K562 (cell line): ENCODE results near the gene GLB1L. TPM values are rescaled to one million over a fixed set of nuclear protein-coding genes. Genes with fewer than 3 reads are reported as not detected.

Experiments used
- ATAC-seq: fragments of 200-7000 bp; cut with Tn5 transposase; 3 replicates; pipeline ENCODE4 v1.9.1; 2020; ENCODE audit warnings: moderate library complexity
- BruUV-seq: library from RNA; stranded (reverse); fragments of 400-500 nt; replicated peaks from 2 replicates; lab custom pipeline; 2021; lab: Mats Ljungman, UMichigan
- CTCF ChIA-PET: fragments of 300-600 bp; formaldehyde crosslinking; extraction: SDS; loops from one replicate; lab custom pipeline; 2021; ENCODE audit warnings: low intra/inter-chr PET ratio; lab: Yijun Ruan, JAX
- POLR2A ChIA-PET: fragments of 300-600, 350-650 bp; sonication (Branson Sonifier 250); formaldehyde crosslinking; extraction: SDS; loops from one replicate; lab custom pipeline; 2021; ENCODE audit warnings: antibody characterized with exemption, inconsistent platforms; lab: Yijun Ruan, JAX
- DNase-seq, 4 experiments: peaks; one replicate each; pipeline versions ENCODE4 v3.0.0 to v3.0.0-alpha.2; 2011 to 2018; ENCODE audit warnings: low spot score in 3 of 4, mixed read lengths in 3 of 4; ENCODE audit errors: extremely low read depth in 1 of 4
- FAIRE-seq: peaks from 2 replicates; lab custom pipeline; 2011; peaks lifted over from hg19 to GRCh38; lab: Jason Lieb, UNC
- H2AFZ ChIP-seq: 2 replicates; pipeline ENCODE4 v1.6.0; 2011; ENCODE audit warnings: low read depth, low read length, control low read depth, inconsistent platforms
- H3K27ac ChIP-seq: fragments of 200-600 bp; 3 replicates; pipeline ENCODE4 v1.8.0; 2011; ENCODE audit warnings: low read depth, mild to moderate bottlenecking, control low read depth, inconsistent platforms, low read length, moderate library complexity, mixed read lengths; ENCODE audit errors: extremely low read depth
- H3K27me3 ChIP-seq, 2 experiments: fragments of 300-600 bp in 1 of 2; 2 replicates in 1 of 2; 3 replicates in 1 of 2; pipeline versions ENCODE4 v1.6.0 to v1.8.0; 2011; ENCODE audit warnings: inconsistent platforms in 2 of 2, low read length in 2 of 2, mild to moderate bottlenecking in 1 of 2, mixed read lengths in 1 of 2, moderate library complexity in 1 of 2; ENCODE audit not compliant: control insufficient read depth in 2 of 2, insufficient read depth in 2 of 2
- H3K36me3 ChIP-seq: fragments of 300-600 bp; 3 replicates; pipeline ENCODE4 v1.8.0; 2011; ENCODE audit warnings: mild to moderate bottlenecking, low read length, inconsistent platforms; ENCODE audit not compliant: control insufficient read depth, insufficient read depth
- H3K4me1 ChIP-seq, 2 experiments: fragments of 200-600 bp in 1 of 2; replicated peaks in 1 of 2; 2 replicates in 1 of 2; 3 replicates in 1 of 2; pipeline versions ENCODE4 v1.5.1 to v1.8.0; 2011; ENCODE audit warnings: inconsistent platforms in 2 of 2, low read length in 2 of 2, mild to moderate bottlenecking in 1 of 2, mixed read lengths in 1 of 2, moderate library complexity in 1 of 2; ENCODE audit not compliant: control insufficient read depth in 2 of 2, insufficient read depth in 2 of 2
- H3K4me2 ChIP-seq: 2 replicates; pipeline ENCODE4 v1.6.1; 2011; ENCODE audit warnings: low read length, control low read depth, inconsistent platforms, mixed read lengths; ENCODE audit not compliant: insufficient read depth
- H3K4me3 ChIP-seq: fragments of 200-600 bp; sonication (generic), shearing (Covaris generic); 2 replicates; pipeline ENCODE4 v1.5.1; 2016; ENCODE audit warnings: control low read depth, inconsistent platforms
- H3K79me2 ChIP-seq: fragments of 200-600 bp; 3 replicates; pipeline ENCODE4 v1.8.0; 2011; ENCODE audit warnings: low read length, inconsistent platforms; ENCODE audit not compliant: control insufficient read depth, insufficient read depth
- H3K9ac ChIP-seq, 2 experiments: 2 replicates each; pipeline versions ENCODE4 v1.6.0 to v1.6.1; 2011; ENCODE audit warnings: low read depth in 2 of 2, low read length in 2 of 2, control low read depth in 1 of 2, inconsistent platforms in 1 of 2, mild to moderate bottlenecking in 1 of 2, mixed read lengths in 1 of 2; ENCODE audit not compliant: insufficient read depth in 1 of 2
- H3K9me1 ChIP-seq: one replicate; pipeline ENCODE4 v1.6.0; 2011; ENCODE audit warnings: inconsistent platforms, mild to moderate bottlenecking, low read length, moderate library complexity; ENCODE audit not compliant: control insufficient read depth, insufficient read depth
- H3K9me3 ChIP-seq: replicated peaks from 2 replicates; pipeline ENCODE4 v1.5.1; 2011; ENCODE audit warnings: low read depth, low read length, inconsistent platforms; ENCODE audit not compliant: control insufficient read depth, insufficient read depth
- H4K20me1 ChIP-seq: replicated peaks from 2 replicates; pipeline ENCODE4 v1.6.1; 2011; ENCODE audit warnings: low read length, inconsistent platforms, mixed read lengths; ENCODE audit not compliant: control insufficient read depth, insufficient read depth
- KDM5B ChIP-seq: fragments of 200-600 bp; sonication (generic); IDR thresholded peaks from 2 replicates; pipeline ENCODE4 v1.6.1; 2012; ENCODE audit warnings: low read depth, mild to moderate bottlenecking, moderate library complexity, low read length, control low read depth, inconsistent platforms; ENCODE audit not compliant: insufficient replicate concordance
- ZNF586 ChIP-seq: fragments of 450-650 bp; formaldehyde crosslinking; conservative IDR thresholded peaks from 2 replicates; pipeline ENCODE4 v1.4.0; 2020; ENCODE audit warnings: mild to moderate bottlenecking, moderate library complexity
- ZNF699 ChIP-seq: fragments of 250-450 bp; sonication (Bioruptor Pico); IDR thresholded peaks from 2 replicates; pipeline ENCODE4 v1.8.0; 2021; ENCODE audit warnings: mild to moderate bottlenecking, moderate library complexity; ENCODE audit not compliant: insufficient replicate concordance
- WGBS: fragments of 100-300 bp; shearing (Covaris generic); methylation state at CpG from one replicate; pipeline ENCODE4 v1.1.6; 2016; ENCODE audit warnings: low coverage, mixed read lengths; ENCODE audit not compliant: insufficient coverage; ENCODE audit errors: missing lambda C conversion rate; 5-methylcytosine and 5-hydroxymethylcytosine counted together
- in situ Hi-C: fragments of 300-500 bp; cut with MboI; formaldehyde crosslinking; loops from 4 replicates; pipeline ENCODE4 v1.15.0; 2018; ENCODE audit warnings: inconsistent platforms, mixed read lengths
- intact Hi-C: fragments of 100-400 bp; cut with micrococcal nuclease; formaldehyde crosslinking; loops from 2 replicates; pipeline ENCODE4 v1.14.2; 2022
- polyA plus RNA-seq, 8 experiments: library from polyadenylated mRNA; depleted of rRNA in 4 of 8; stranded (reverse) in 5 of 8; unstranded in 3 of 8; fragments of >200 nt; fragmentation: Nextera tagmentation in 2 of 8; fragmentation: Illumina TruSeq in 1 of 8; extraction: Ambion mirVana in 2 of 8; extraction: Trizol in 1 of 8; gene quantifications; 2 replicates each; pipeline versions ENCODE4 v1.2.1 to v1.2.3, GENCODE V29; 2011 to 2014; ENCODE audit warnings: inconsistent platforms in 1 of 8, missing spikeins in 1 of 8
- total RNA-seq, 7 experiments: library from RNA; depleted of rRNA in 6 of 7; stranded (reverse); fragments of >200 nt in 6 of 7; fragmentation: Illumina TruSeq in 2 of 7; extraction: Trizol in 2 of 7; gene quantifications; 2 replicates each; pipeline versions ENCODE4 v1.2.1 to v1.2.3, GENCODE V29; 2011 to 2021; ENCODE audit warnings: low replicate concordance in 1 of 7
- TF ChIP-seq, protein P1 (sequence below): sonication (generic); formaldehyde crosslinking; IDR thresholded peaks from 2 replicates; pipeline ENCODE4 v1.8.0; 2022; ENCODE audit warnings: missing genetic modification reagents, mild to moderate bottlenecking, moderate library complexity, borderline replicate concordance
- TF ChIP-seq, protein P2 (sequence below): fragments of 450-650 bp; IDR thresholded peaks from 2 replicates; pipeline ENCODE4 v1.6.1; 2016; ENCODE audit warnings: low read depth
- TF ChIP-seq, protein P3 (sequence below), 3 experiments: fragments of 200-800 bp in 1 of 3; sonication (Bioruptor generic) in 1 of 3; sonication (generic) in 1 of 3; formaldehyde crosslinking in 1 of 3; IDR thresholded peaks; 2 replicates each; pipeline versions ENCODE4 v1.6.1 to v1.8.0; 2016 to 2022; ENCODE audit warnings: mild to moderate bottlenecking in 2 of 3, missing compliant biosample characterization in 2 of 3, missing genetic modification characterization in 2 of 3, missing genetic modification reagents in 1 of 3

Gene GLB1L
- total and polyA plus RNA-seq, 9 of the 15 experiments (the other 6 are each of a cell fraction or from before 2014, with no cell fraction given), result 0.42 to 2.9 (median 2.5) TPM

DNA sequence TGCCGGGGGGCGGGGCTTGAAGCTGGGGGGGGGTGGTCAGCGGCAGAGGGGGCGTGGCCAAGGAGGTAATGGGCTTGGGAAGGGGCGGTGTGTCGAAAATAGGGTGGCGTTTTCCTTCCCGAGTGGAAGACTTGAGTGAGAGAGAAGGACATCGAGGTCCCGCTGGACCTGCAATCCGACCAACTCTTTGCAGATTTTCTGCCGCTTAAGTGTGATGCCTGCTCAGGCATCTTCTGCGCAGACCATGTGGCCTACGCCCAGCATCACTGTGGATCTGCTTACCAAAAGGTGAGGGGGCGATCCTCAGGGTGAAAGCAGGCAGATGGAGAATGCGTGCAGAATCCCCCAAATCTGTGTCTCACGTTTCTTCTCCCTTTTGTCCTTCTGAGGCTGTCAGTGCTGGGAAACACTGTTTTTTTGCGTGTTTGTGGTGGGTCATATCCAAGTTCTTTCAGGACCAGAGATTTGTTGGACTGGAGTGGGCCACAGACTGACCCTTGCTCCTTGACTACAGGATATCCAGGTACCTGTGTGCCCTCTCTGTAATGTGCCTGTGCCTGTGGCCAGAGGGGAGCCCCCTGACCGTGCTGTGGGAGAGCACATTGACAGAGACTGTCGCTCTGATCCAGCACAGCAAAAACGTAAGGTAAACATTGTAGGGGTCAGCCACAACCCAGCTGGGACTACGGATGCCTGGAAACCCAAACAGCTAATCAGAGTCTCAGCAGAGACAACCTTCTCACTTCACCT is 37.9 kb downstream of the GLB1L start:
- Histone ChIP-seq H2AFZ (no peak overlapping the region), H3K9ac (peak overlapping the region; percentile 38 to 93), H3K4me1 (peaks cover 16 to 17% of the 10 kb centered on the region in 2 experiments; a peak in 4 of 5 replicates), H3K27ac (peak overlapping the region; percentile 75; the same call in 2 of the 3 replicates), H3K9me1 (no peaks in the 10 kb centered on the region), H3K4me2 (peak overlapping the region; percentile 84), H3K9me3 (0 out of 2 replicates have a peak, but pooled peaks cover 2% of the 10 kb centered on the region), H4K20me1 (peaks cover 11% of the 10 kb centered on the region; the same call in 1 of the 2 replicates), H3K4me3 (peak overlapping the region; percentile 61), H3K36me3 (peaks cover 46% of the 10 kb centered on the region; the same call in 2 of the 3 replicates), H3K79me2 (no peaks in the 10 kb centered on the region), H3K27me3 (no peaks in the 10 kb centered on the region)
- DNase-seq (peak in 1 of 4 experiments; percentile 90), ATAC-seq (no peak; the same call in 2 of the 3 replicates), FAIRE-seq (peak; percentile 67)
- intact Hi-C loops, result loop anchor here (2.0 kb wide), 1 partner anchor 31 kb away; the partner anchor contains the start of gene CNPPD1
- ChIA-PET CTCF (no interaction called here), POLR2A (interaction anchor here (0.7 to 1.4 kb wide), 6 partner anchors 8 to 72 kb away, joined by 3 to 6 read pairs (median 4); partner anchors contain the start of gene DNAJB2)
- WGBS, result 31% methylated on average over 11 of the region's 22 CpGs
- TSS peak; percentile 82 for BruUV-seq
- in situ Hi-C loops, result loop anchor here (5.0 kb wide), 1 partner anchor 35 kb away; the partner anchor contains the start of gene SLC23A3
- TF ChIP-seq ZNF586 (CRISPR knock-in tag) (no peak), ZNF699 (CRISPR knock-in tag) (no peak), KDM5B (peak; percentile 3)
- TF ChIP-seq, protein P1, sequence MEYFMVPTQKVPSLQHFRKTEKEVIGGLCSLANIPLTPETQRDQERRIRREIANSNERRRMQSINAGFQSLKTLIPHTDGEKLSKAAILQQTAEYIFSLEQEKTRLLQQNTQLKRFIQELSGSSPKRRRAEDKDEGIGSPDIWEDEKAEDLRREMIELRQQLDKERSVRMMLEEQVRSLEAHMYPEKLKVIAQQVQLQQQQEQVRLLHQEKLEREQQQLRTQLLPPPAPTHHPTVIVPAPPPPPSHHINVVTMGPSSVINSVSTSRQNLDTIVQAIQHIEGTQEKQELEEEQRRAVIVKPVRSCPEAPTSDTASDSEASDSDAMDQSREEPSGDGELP, result peak; percentile 32; the same call in 1 of the 2 replicates
- TF ChIP-seq, protein P2, sequence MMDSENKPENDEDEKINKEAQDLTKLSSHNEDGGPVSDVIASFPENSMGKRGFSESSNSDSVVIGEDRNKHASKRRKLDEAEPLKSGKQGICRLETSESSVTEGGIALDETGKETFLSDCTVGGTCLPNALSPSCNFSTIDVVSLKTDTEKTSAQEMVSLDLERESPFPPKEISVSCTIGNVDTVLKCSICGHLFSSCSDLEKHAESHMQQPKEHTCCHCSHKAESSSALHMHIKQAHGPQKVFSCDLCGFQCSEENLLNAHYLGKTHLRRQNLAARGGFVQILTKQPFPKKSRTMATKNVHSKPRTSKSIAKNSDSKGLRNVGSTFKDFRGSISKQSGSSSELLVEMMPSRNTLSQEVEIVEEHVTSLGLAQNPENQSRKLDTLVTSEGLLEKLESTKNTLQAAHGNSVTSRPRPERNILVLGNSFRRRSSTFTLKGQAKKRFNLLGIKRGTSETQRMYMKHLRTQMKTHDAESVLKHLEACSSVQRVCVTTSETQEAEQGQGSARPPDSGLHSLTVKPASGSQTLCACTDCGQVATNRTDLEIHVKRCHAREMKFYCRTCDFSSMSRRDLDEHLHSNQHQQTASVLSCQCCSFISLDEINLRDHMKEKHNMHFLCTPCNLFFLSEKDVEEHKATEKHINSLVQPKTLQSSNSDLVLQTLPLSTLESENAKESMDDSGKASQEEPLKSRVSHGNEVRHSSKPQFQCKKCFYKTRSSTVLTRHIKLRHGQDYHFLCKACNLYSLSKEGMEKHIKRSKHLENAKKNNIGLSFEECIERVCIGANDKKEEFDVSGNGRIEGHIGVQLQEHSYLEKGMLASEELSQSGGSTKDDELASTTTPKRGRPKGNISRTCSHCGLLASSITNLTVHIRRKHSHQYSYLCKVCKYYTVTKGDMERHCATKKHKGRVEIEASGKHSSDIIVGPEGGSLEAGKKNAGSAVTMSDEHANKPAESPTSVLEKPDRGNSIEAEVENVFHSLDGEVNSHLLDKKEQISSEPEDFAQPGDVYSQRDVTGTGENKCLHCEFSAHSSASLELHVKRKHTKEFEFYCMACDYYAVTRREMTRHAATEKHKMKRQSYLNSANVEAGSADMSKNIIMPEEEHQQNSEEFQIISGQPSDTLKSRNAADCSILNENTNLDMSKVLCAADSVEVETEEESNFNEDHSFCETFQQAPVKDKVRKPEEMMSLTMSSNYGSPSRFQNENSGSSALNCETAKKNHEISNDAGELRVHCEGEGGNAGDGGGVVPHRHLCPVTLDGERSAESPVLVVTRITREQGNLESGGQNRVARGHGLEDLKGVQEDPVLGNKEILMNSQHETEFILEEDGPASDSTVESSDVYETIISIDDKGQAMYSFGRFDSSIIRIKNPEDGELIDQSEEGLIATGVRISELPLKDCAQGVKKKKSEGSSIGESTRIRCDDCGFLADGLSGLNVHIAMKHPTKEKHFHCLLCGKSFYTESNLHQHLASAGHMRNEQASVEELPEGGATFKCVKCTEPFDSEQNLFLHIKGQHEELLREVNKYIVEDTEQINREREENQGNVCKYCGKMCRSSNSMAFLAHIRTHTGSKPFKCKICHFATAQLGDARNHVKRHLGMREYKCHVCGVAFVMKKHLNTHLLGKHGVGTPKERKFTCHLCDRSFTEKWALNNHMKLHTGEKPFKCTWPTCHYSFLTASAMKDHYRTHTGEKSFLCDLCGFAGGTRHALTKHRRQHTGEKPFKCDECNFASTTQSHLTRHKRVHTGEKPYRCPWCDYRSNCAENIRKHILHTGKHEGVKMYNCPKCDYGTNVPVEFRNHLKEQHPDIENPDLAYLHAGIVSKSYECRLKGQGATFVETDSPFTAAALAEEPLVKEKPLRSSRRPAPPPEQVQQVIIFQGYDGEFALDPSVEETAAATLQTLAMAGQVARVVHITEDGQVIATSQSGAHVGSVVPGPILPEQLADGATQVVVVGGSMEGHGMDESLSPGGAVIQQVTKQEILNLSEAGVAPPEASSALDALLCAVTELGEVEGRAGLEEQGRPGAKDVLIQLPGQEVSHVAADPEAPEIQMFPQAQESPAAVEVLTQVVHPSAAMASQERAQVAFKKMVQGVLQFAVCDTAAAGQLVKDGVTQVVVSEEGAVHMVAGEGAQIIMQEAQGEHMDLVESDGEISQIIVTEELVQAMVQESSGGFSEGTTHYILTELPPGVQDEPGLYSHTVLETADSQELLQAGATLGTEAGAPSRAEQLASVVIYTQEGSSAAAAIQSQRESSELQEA, result peak; percentile 49; the same call in 1 of the 2 replicates
- TF ChIP-seq, protein P3, sequence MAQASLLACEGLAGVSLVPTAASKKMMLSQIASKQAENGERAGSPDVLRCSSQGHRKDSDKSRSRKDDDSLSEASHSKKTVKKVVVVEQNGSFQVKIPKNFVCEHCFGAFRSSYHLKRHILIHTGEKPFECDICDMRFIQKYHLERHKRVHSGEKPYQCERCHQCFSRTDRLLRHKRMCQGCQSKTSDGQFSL (CRISPR knock-in tag; IDR thresholded peaks at IDR 0.05), result peak; percentile 12; the same call in 1 of the 2 replicates
- TF ChIP-seq, protein P3 (tag; IDR thresholded peaks at IDR 0.05), result no peak; a peak in 1 of 4 replicates
